Tibial nerve (tissue), 4 donors: ENCODE results near the gene SLX4IP.

ENCODE experiments used
- CTCF ChIP-seq, 5 experiments: fragments of 200-600 bp in 3 of 5; fragments of 450-650 bp in 2 of 5; sonication (generic) in 3 of 5; IDR thresholded peaks; one replicate each; pipeline ENCODE4 v1.5.1; 2016 to 2019; ENCODE audit warnings: antibody characterized with exemption in 5 of 5, mild to moderate bottlenecking in 3 of 5, moderate library complexity in 2 of 5
- EP300 ChIP-seq, 2 donors: sonication (generic); formaldehyde crosslinking; IDR thresholded peaks; one replicate each; pipeline ENCODE4 v1.6.1; 2017; ENCODE audit warnings: antibody characterized with exemption in 2 of 2, mild to moderate bottlenecking in 1 of 2

- no peak for TF ChIP-seq CTCF (IDR thresholded peaks at IDR 0.05)
- TF ChIP-seq EP300 (IDR thresholded peaks at IDR 0.05), result no peak
These were observed 55.2 kb downstream of the SLX4IP start for GRCh38 chr20:10490257-10490656.
